ENCODE measurements around the gene HSPE1. TPM values are rescaled to one million over a fixed set of nuclear protein-coding genes. Genes with fewer than 3 reads are reported as not detected.
"Not testable (repeated sequence)": the region's sequence is repeated elsewhere in the genome, so short reads cannot be mapped to it uniquely, and the experiment has no call there.

The HSPE1 gene
- polyA plus RNA-seq, 3 donors: 25.2 to 46.2 (median 44.9) TPM

DNA sequence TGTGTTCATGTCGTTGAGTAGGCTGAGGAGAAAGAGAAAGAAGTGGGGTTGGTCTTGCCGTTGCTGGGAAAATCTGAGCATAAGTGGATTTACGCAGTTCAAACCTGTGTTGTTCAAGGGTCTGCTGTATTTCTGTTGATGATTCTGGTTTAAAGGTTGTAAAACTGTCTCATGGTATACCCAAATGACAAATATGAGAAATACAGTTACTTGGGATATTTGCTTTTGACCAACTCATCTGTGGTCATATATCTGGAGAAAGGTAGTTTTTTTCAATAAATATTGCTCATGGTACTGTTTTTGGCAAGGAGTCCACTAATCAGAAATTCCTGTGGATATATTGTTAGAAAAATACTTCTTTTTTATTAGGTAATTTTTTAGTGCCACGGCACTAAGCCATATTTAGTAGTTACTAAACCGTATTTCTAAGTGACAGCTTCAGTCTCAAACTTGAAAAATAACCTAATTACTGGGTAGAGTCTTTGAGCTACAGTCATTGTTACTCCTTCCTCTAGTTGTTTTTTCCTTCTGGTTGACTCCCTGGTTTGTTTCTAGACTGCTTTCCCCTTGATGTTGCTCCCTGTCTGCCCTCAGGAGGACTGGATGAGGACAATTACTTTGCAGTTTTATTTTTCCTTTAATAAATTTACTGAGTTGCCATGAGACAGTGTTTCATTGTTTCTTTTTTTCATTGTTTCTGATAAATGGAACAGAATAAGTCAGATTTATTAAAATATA, 47.2 kb downstream of the HSPE1 start:
- H3K9ac ChIP-seq (ENCODE audit: insufficient read depth, low read length, poor library complexity, severe bottlenecking): no peak overlapping the region
- H3K4me3 Mint-ChIP-seq: no peak overlapping the region
- no peaks in the 10 kb centered on the region for H3K27me3 Mint-ChIP-seq (ENCODE audit: low read depth in 3 of 3)
- H3K79me2 ChIP-seq (ENCODE audit: insufficient read depth, low read length): peaks cover 28% of the 10 kb centered on the region
- no peak overlapping the region for H3K4me3 ChIP-seq (replicated peaks in 1 of 3; ENCODE audit: low read depth in 2 of 3, low read length in 3 of 3)
- H3K4me2 ChIP-seq (replicated peaks; ENCODE audit: extremely low read depth, low read length, poor library complexity, severe bottlenecking): no peak overlapping the region
- no peaks in the 10 kb centered on the region for H3K9me3 Mint-ChIP-seq
- peak overlapping the region in 4 of 7 donors; percentile 3 to 67 (median 53) for H3K27ac Mint-ChIP-seq
- no peaks in the 10 kb centered on the region for H3K4me1 ChIP-seq (ENCODE audit: control insufficient read depth in 1 of 2, insufficient read depth in 2 of 2, low read length in 2 of 2)
- peaks cover 3% of the 10 kb centered on the region for H3K4me1 Mint-ChIP-seq
- H3K36me3 ChIP-seq (replicated peaks in 1 of 2; ENCODE audit: control insufficient read depth in 1 of 2, insufficient read depth in 2 of 2, low read length in 2 of 2): peaks cover 76 to 88% of the 10 kb centered on the region in 2 donors
- no peak for DNase-seq
- TF ChIP-seq, protein P1, sequence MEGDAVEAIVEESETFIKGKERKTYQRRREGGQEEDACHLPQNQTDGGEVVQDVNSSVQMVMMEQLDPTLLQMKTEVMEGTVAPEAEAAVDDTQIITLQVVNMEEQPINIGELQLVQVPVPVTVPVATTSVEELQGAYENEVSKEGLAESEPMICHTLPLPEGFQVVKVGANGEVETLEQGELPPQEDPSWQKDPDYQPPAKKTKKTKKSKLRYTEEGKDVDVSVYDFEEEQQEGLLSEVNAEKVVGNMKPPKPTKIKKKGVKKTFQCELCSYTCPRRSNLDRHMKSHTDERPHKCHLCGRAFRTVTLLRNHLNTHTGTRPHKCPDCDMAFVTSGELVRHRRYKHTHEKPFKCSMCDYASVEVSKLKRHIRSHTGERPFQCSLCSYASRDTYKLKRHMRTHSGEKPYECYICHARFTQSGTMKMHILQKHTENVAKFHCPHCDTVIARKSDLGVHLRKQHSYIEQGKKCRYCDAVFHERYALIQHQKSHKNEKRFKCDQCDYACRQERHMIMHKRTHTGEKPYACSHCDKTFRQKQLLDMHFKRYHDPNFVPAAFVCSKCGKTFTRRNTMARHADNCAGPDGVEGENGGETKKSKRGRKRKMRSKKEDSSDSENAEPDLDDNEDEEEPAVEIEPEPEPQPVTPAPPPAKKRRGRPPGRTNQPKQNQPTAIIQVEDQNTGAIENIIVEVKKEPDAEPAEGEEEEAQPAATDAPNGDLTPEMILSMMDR (IDR thresholded peaks at IDR 0.05): no peak
- peaks cover 60% of the 10 kb centered on the region for H4K20me1 ChIP-seq (ENCODE audit: insufficient read depth, low read length)
- peak overlapping the region in 1 of 2 donors; percentile 16 for H3K27ac ChIP-seq (ENCODE audit: low read depth in 1 of 2, low read length in 2 of 2)
- 96% methylated on average over 3 of the region's 5 CpGs for WGBS (ENCODE audit: insufficient coverage)
- no peak overlapping the region for H2AFZ ChIP-seq (ENCODE audit: insufficient read depth, low read depth, low read length, poor library complexity, severe bottlenecking)
- intact Hi-C loops (cut with micrococcal nuclease): no loop called here
- H3K27me3 ChIP-seq (ENCODE audit: control insufficient read depth in 2 of 2, insufficient read depth in 2 of 2, low read length in 2 of 2): no peaks in the 10 kb centered on the region
- peaks cover 62 to 86% of the 10 kb centered on the region in 2 donors for H3K36me3 Mint-ChIP-seq
- H3K9me3 ChIP-seq (replicated peaks in 1 of 2; ENCODE audit: control insufficient read depth in 1 of 2, insufficient read depth in 1 of 2, low read length in 2 of 2): no peaks in the 10 kb centered on the region

DNA sequence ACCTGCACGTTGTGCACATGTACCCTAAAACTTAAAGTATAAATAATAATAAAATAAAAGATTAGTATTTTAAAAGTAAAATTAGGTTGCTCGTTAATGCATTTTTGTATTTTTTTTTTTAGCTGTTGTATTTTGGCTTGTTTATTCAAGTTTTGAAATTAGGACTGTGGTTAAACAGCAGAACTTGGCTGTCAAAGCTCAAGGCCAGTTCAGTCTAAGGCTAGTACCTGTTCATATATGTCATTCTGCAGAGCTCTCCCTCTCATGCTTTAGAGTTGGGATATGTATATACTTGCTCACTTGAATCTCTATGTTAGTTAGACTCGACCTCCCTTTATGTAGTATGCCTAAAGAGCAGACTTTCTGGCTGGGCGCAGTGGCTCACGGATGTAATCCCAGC, 48.4 kb downstream of the HSPE1 start:
- Histone ChIP-seq H3K4me3 (replicated peaks in 1 of 3; ENCODE audit: low read depth in 2 of 3, low read length in 3 of 3) (no peak overlapping the region), H2AFZ (ENCODE audit: insufficient read depth, low read depth, low read length, poor library complexity, severe bottlenecking) (no peak overlapping the region), H4K20me1 (ENCODE audit: insufficient read depth, low read length) (peaks cover 51% of the 10 kb centered on the region), H3K4me2 (replicated peaks; ENCODE audit: extremely low read depth, low read length, poor library complexity, severe bottlenecking) (no peak overlapping the region), H3K9me3 (replicated peaks in 1 of 2; ENCODE audit: control insufficient read depth in 1 of 2, insufficient read depth in 1 of 2, low read length in 2 of 2) (no peaks in the 10 kb centered on the region), H3K27ac (ENCODE audit: low read depth in 1 of 2, low read length in 2 of 2) (no peak overlapping the region), H3K4me1 (ENCODE audit: control insufficient read depth in 1 of 2, insufficient read depth in 2 of 2, low read length in 2 of 2) (no peaks in the 10 kb centered on the region), H3K27me3 (ENCODE audit: control insufficient read depth in 2 of 2, insufficient read depth in 2 of 2, low read length in 2 of 2) (no peaks in the 10 kb centered on the region), H3K9ac (ENCODE audit: insufficient read depth, low read length, poor library complexity, severe bottlenecking) (no peak overlapping the region), H3K79me2 (ENCODE audit: insufficient read depth, low read length) (peaks cover 25% of the 10 kb centered on the region), H3K36me3 (replicated peaks in 1 of 2; ENCODE audit: control insufficient read depth in 1 of 2, insufficient read depth in 2 of 2, low read length in 2 of 2) (peaks cover 74 to 88% of the 10 kb centered on the region in 2 donors)
- Mint-ChIP-seq H3K27me3 (ENCODE audit: low read depth in 3 of 3) (no peaks in the 10 kb centered on the region), H3K9me3 (no peaks in the 10 kb centered on the region), H3K4me3 (no peak overlapping the region), H3K4me1 (peaks cover 3% of the 10 kb centered on the region), H3K27ac (peak overlapping the region in 1 of 7 donors; percentile 32), H3K36me3 (peaks cover 60 to 87% of the 10 kb centered on the region in 2 donors)
- TF ChIP-seq, protein P1 (IDR thresholded peaks at IDR 0.05): no peak
- DNase-seq: no peak
- 100% methylated on average over 2 of the region's 5 CpGs for WGBS (ENCODE audit: insufficient coverage)
- intact Hi-C loops (cut with micrococcal nuclease): no loop called here

DNA sequence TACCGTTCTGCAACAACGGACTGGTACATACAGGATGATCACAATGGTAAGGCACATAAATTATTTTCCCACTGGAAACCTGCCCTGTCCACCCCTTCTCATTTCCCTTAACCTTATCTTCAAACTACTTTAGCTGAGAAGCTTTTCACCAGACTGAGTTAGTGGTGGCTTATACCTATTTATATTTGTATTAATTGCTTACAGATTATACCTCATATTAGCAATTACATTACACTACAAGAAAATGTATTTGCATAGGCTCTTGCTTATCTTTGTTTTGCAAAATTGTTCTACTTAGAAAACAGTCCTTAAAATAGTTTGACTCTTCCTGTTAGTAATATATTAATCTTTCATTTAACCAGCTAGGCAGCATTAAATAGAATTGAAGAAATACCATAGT, 51.1 kb downstream of the HSPE1 start:
- H3K79me2 ChIP-seq (ENCODE audit: insufficient read depth, low read length); H3K27ac Mint-ChIP-seq; H3K27me3 Mint-ChIP-seq (ENCODE audit: low read depth in 3 of 3); DNase-seq; H3K27me3 ChIP-seq (ENCODE audit: control insufficient read depth in 2 of 2, insufficient read depth in 2 of 2, low read length in 2 of 2); H3K4me1 ChIP-seq (ENCODE audit: control insufficient read depth in 1 of 2, insufficient read depth in 2 of 2, low read length in 2 of 2); H2AFZ ChIP-seq (ENCODE audit: insufficient read depth, low read depth, low read length, poor library complexity, severe bottlenecking); H3K4me3 Mint-ChIP-seq; H3K4me2 ChIP-seq (replicated peaks; ENCODE audit: extremely low read depth, low read length, poor library complexity, severe bottlenecking); H3K4me3 ChIP-seq (replicated peaks in 1 of 3; ENCODE audit: low read depth in 2 of 3, low read length in 3 of 3); H3K9me3 Mint-ChIP-seq; H3K9me3 ChIP-seq (replicated peaks in 1 of 2; ENCODE audit: control insufficient read depth in 1 of 2, insufficient read depth in 1 of 2, low read length in 2 of 2); intact Hi-C loops (cut with micrococcal nuclease); H3K27ac ChIP-seq (ENCODE audit: low read depth in 1 of 2, low read length in 2 of 2); H3K4me1 Mint-ChIP-seq; H3K9ac ChIP-seq (ENCODE audit: insufficient read depth, low read length, poor library complexity, severe bottlenecking): not testable (repeated sequence)
- H3K36me3 ChIP-seq (replicated peaks in 1 of 2; ENCODE audit: control insufficient read depth in 1 of 2, insufficient read depth in 2 of 2, low read length in 2 of 2): peaks cover 72 to 82% of the 10 kb centered on the region in 2 donors
- H4K20me1 ChIP-seq (ENCODE audit: insufficient read depth, low read length): peaks cover 30% of the 10 kb centered on the region
- WGBS (ENCODE audit: insufficient coverage): no CpG with 5 or more reads among the region's 2 CpGs
- peaks cover 52 to 80% of the 10 kb centered on the region in 2 donors for H3K36me3 Mint-ChIP-seq
